Activated T-helper 2 cell treated with anti-CD3 and anti-CD28 coated beads, Interferon-gamma antibody, Interleukin-2, Interleukin-4, amounts not matched to agents 10 μg/mL and 5 μg/mL and 100 μg/mL, durations not matched to agents 14 hours and 24 hours and 36 hours (primary cell): Measurements from ENCODE around the gene USP34. TPM values are rescaled to one million over a fixed set of nuclear protein-coding genes. Genes with fewer than 3 reads are reported as not detected.

Experiments used
- DNase-seq: peaks from one replicate; pipeline ENCODE4 v3.0.0; 2021; ENCODE audit warnings: low spot score
- H3K27ac Mint-ChIP-seq: one replicate; pipeline ENCODE4 v1.8.0; 2021; ENCODE audit warnings: mixed read lengths
- H3K27me3 Mint-ChIP-seq: one replicate; pipeline ENCODE4 v1.8.0; 2021; ENCODE audit warnings: low read depth, mixed read lengths
- H3K36me3 Mint-ChIP-seq: one replicate; pipeline ENCODE4 v1.8.0; 2021; ENCODE audit warnings: low read depth, mixed read lengths
- H3K4me1 Mint-ChIP-seq: one replicate; pipeline ENCODE4 v1.8.0; 2021; ENCODE audit warnings: low read depth, mixed read lengths
- H3K4me3 Mint-ChIP-seq: one replicate; pipeline ENCODE4 v1.8.0; 2021; ENCODE audit warnings: low read depth, mild to moderate bottlenecking, moderate library complexity, mixed read lengths
- H3K9me3 Mint-ChIP-seq: one replicate; pipeline ENCODE4 v1.8.0; 2021; ENCODE audit warnings: mixed read lengths
- intact Hi-C: fragments of 100-400 bp; cut with micrococcal nuclease; formaldehyde crosslinking; loops from one replicate; pipeline ENCODE4 v1.15.1; 2023
- total RNA-seq: library from RNA; stranded (reverse); gene quantifications from 2 replicates; pipeline ENCODE4 v1.2.3, GENCODE V29; 2022

The USP34 gene
- total RNA-seq, 1 donor from 2014 or later = 89.3 TPM

DNA sequence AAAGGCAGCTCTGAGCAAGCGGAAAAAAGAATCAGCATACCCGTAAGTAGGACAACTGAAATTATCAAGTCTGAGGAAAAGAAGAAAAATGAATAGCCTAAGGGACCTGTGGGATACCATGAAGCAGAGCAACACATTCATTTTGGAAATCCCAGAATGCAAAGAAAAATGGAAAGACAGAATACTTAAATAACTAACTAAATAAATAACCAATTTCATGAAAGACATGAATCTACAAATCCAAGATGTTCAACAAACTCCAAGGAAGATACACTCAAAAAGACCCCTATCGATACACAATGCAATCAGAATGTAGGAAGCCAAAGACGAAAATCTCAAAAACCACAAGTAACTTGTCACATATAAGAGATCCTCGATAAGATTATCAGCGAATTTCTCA, 117.0 kb downstream of the USP34 start:
- Mint-ChIP-seq H3K36me3 (peaks cover 79% of the 10 kb centered on the region), H3K27me3 (no peaks in the 10 kb centered on the region), H3K27ac (no peak overlapping the region), H3K4me1 (peaks cover 17% of the 10 kb centered on the region), H3K4me3 (no peak overlapping the region), H3K9me3 (peaks cover 27% of the 10 kb centered on the region)
- DNase-seq = no peak
- intact Hi-C loops = no loop called here

DNA sequence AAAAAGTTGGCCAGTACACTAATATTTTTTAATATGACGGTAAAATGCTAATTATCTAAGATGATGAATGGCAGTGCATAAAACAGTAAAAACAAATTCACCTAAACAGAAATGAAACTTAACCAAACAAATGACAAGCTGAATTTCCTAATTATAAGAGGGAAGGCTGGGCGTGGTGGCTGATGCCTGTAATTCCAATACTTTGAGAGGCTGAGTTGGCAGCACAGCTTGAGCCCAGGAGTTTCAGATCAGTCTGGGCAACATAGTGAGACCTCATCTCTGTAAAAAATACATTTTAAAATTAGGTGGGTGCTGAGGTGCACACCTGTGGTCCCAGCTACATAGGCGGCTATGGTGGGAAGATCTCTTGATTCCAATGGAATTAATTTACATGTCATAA, 120.1 kb downstream of the USP34 start:
- peaks cover 66% of the 10 kb centered on the region for H3K36me3 Mint-ChIP-seq
- no peak overlapping the region for H3K27ac Mint-ChIP-seq
- DNase-seq = no peak
- H3K4me1 Mint-ChIP-seq = peaks cover 3% of the 10 kb centered on the region
- intact Hi-C loops = no loop called here
- H3K9me3 Mint-ChIP-seq = peaks cover 22% of the 10 kb centered on the region
- H3K27me3 Mint-ChIP-seq = no peaks in the 10 kb centered on the region
- H3K4me3 Mint-ChIP-seq = no peak overlapping the region

DNA sequence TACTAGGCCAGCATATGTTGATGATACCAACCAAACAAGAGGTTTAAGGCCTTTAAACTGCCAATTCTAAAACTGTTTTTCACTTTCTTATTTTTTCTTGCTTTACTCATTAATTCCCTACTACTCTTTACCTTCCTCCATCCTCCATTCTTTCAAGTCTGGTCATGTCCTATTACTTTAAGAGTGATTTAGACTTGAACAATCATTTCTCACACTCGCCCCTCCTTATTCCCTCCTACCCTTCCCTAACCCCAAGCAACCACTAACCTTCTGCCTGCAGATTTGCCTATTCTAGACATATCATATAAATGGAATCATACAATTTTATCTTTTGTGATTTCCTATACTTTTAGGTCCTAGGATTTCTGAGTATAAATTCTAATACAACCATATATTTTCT, 127.7 kb downstream of the USP34 start:
- no peak overlapping the region for H3K27ac Mint-ChIP-seq
- H3K27me3 Mint-ChIP-seq = no peaks in the 10 kb centered on the region
- no peaks in the 10 kb centered on the region for H3K9me3 Mint-ChIP-seq
- H3K36me3 Mint-ChIP-seq = peaks cover 77% of the 10 kb centered on the region
- no peak for DNase-seq
- intact Hi-C loops = no loop called here
- no peak overlapping the region for H3K4me3 Mint-ChIP-seq
- H3K4me1 Mint-ChIP-seq = peaks cover 4% of the 10 kb centered on the region

DNA sequence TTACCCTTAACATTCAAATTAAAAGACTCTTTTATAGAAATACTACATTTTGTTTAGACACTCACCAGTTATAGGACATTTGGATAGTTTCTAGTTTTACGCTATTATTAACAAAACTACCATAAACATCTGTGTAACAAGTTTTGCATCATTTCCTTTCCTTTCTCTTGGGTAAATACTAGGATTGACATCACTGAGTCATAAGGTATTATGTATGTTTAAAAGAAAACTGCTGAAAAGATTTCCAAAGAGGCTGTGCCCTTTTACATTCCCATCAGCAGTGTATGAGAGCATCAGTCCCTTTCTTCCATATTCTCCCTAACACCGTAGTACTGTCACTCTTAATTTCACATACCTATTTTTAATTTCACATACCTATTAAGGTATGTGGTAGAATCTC, 130.6 kb downstream of the USP34 start:
- H3K36me3 Mint-ChIP-seq = peaks cover 79% of the 10 kb centered on the region
- no peak overlapping the region for H3K4me3 Mint-ChIP-seq

DNA sequence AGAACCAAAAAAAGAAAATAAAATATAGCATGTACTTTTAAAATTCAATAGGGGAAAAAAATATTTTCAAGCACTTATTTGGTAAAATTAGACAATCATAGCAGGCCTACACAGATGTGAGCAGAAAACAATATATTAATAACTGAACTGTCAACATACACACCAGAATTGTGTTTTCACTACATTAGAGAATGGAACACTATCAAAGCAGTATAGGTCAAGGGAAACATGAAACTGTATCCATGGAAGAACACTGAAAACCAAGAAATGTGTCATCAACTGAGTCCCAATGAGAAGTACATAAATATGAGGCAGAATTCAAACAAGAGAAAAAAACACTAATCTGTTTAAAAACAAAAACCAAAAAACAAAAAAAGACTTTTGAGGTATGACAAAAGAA, 132.4 kb downstream of the USP34 start:
- no peaks in the 10 kb centered on the region for H3K27me3 Mint-ChIP-seq
- intact Hi-C loops = no loop called here
- H3K9me3 Mint-ChIP-seq = no peaks in the 10 kb centered on the region
- H3K4me1 Mint-ChIP-seq = peaks cover 15% of the 10 kb centered on the region
- DNase-seq = no peak
- H3K36me3 Mint-ChIP-seq = peaks cover 72% of the 10 kb centered on the region
- no peak overlapping the region for H3K27ac Mint-ChIP-seq
- no peak overlapping the region for H3K4me3 Mint-ChIP-seq

More for the DNA sequence above, 130.6 kb downstream of the USP34 start:
- intact Hi-C loops = no loop called here
- Mint-ChIP-seq H3K27me3 (no peaks in the 10 kb centered on the region), H3K4me1 (peaks cover 7% of the 10 kb centered on the region), H3K9me3 (no peaks in the 10 kb centered on the region), H3K27ac (no peak overlapping the region)
- no peak for DNase-seq

DNA sequence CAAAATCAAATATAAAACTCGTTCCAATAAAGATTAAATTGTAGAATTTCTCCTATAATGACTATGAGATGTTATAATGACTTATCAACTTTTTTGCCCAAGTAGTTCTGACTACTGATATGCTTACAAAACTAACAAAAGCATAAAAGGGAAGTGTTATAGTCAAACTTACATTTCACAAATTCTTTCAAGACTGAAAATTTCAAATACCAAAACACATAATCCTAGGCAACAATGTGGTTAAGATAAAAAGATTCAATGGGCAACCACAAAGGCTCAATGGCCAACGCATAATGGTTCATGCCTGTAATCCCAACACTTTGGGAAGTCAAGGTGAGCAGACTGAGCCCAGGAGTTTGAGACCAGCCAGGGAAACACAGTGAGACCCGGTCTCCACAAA, 135.7 kb downstream of the USP34 start:
- DNase-seq = no peak
- H3K4me3 Mint-ChIP-seq = no peak overlapping the region
- peaks cover 60% of the 10 kb centered on the region for H3K36me3 Mint-ChIP-seq

DNA sequence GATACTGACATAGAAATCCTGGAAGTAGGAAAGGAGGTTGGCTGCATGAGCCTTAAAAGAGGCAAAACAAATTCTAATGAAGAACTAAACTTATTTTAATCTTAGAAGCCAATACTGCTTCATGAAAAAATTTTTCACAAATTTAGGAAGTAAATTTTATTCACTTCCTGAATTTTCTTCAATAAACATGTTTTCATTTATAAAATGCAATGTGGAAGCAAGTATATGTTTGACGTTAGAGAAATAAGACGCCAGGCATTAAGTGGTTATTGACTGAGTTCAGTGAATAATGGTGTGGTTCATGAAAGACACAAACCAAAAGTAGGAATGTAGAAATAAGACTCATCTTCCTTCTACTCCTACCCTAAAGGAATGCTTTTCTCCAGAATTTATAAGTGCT, 136.4 kb downstream of the USP34 start:
- no peak overlapping the region for H3K27ac Mint-ChIP-seq
- DNase-seq = no peak
- no peaks in the 10 kb centered on the region for H3K9me3 Mint-ChIP-seq
- peaks cover 62% of the 10 kb centered on the region for H3K36me3 Mint-ChIP-seq
- H3K4me3 Mint-ChIP-seq = no peak overlapping the region
- H3K27me3 Mint-ChIP-seq = no peaks in the 10 kb centered on the region
- intact Hi-C loops = no loop called here
- peaks cover 13% of the 10 kb centered on the region for H3K4me1 Mint-ChIP-seq

More for the DNA sequence above, 135.7 kb downstream of the USP34 start:
- Mint-ChIP-seq H3K27ac (no peak overlapping the region), H3K9me3 (no peaks in the 10 kb centered on the region), H3K27me3 (no peaks in the 10 kb centered on the region), H3K4me1 (peaks cover 13% of the 10 kb centered on the region)
- intact Hi-C loops = no loop called here

DNA sequence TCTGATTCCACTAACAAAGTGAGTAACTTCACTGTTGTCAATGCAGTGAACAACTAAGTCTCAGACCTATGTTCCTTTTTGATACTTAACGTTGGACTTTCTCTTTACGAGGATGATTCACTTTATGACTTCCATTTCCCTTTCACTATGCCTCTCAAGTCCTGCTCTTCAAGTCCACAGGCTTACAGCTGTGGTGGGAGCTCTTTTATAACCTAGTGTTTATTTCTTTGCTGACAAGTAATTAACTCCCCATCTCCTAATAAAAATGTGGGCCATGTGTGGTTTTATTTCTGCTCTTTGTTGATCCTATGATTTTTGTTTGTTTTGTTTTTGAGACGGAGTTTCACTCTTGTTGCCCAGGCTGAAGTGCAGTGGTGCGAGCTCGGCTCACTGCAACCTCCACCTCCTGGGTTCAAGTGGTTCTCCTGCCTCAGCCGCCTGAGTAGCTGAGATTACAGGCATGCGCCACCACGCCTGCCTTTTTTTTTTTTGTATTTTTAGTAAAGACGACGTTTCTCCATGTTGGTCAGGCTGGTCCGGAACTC, 142.1 kb downstream of the USP34 start:
- peaks cover 28% of the 10 kb centered on the region for H3K4me1 Mint-ChIP-seq
- intact Hi-C loops = loop anchor here (1.0 to 5.0 kb wide), 2 partner anchors 91 to 209 kb away; partner anchors contain the start of gene XPO1
- no peak for DNase-seq
- H3K9me3 Mint-ChIP-seq = no peaks in the 10 kb centered on the region
- peak overlapping the region; percentile 95 for H3K27ac Mint-ChIP-seq
- no peaks in the 10 kb centered on the region for H3K27me3 Mint-ChIP-seq
- peaks cover 49% of the 10 kb centered on the region for H3K36me3 Mint-ChIP-seq
- peak overlapping the region; percentile 64 for H3K4me3 Mint-ChIP-seq

DNA sequence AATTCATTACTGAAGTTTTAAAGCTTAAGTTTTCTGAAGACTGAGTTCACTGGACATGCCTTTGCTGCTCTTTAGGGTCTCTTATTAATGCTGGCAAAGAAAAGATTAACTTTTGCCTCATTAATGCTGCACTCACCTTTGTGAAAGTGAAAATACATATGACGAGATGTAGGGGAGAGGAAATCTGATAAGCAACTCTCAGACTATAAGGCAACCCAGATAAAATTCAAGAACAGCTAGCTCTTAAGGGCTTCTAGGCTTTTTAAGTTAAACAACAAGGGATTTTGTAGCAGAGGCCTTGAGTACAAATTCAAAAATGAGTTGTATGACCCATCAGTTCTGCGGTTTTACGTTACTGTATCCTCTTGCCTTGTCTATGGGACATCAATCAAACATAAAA, 143.7 kb downstream of the USP34 start:
- intact Hi-C loops = loop anchor here (2.0 to 5.0 kb wide), 2 partner anchors 42 to 210 kb away; partner anchors contain the start of gene XPO1
- DNase-seq = no peak
- H3K27ac Mint-ChIP-seq = peak overlapping the region; percentile 79
- H3K36me3 Mint-ChIP-seq = peaks cover 49% of the 10 kb centered on the region
- H3K27me3 Mint-ChIP-seq = no peaks in the 10 kb centered on the region
- peaks cover 26% of the 10 kb centered on the region for H3K4me1 Mint-ChIP-seq
- H3K4me3 Mint-ChIP-seq = no peak overlapping the region
- H3K9me3 Mint-ChIP-seq = no peaks in the 10 kb centered on the region

DNA sequence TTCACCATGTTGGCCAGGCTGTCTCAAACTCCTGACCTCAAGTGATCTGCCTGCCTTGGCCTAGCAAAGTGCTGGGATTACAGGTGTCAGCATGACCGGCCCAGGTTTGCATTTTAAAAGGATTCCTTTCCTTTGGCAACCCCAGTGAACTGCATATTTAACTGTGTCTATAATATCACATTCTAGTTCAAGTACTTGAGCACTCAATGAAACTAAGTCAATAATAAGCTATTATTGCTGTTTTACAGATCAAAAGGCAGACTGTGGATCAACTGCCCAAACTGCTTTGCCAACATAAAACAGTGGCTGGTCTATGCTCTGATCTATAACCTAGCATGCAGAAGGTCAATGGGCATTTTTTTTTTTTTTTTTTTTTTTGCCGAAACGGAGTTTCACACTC, 144.5 kb downstream of the USP34 start:
- no peak for DNase-seq
- Mint-ChIP-seq H3K27ac (no peak overlapping the region), H3K36me3 (peaks cover 49% of the 10 kb centered on the region), H3K9me3 (no peaks in the 10 kb centered on the region), H3K4me3 (no peak overlapping the region), H3K4me1 (peaks cover 26% of the 10 kb centered on the region), H3K27me3 (no peaks in the 10 kb centered on the region)
- intact Hi-C loops = loop anchor here (2.0 to 5.0 kb wide), 2 partner anchors 42 to 211 kb away; partner anchors contain the start of gene XPO1

DNA sequence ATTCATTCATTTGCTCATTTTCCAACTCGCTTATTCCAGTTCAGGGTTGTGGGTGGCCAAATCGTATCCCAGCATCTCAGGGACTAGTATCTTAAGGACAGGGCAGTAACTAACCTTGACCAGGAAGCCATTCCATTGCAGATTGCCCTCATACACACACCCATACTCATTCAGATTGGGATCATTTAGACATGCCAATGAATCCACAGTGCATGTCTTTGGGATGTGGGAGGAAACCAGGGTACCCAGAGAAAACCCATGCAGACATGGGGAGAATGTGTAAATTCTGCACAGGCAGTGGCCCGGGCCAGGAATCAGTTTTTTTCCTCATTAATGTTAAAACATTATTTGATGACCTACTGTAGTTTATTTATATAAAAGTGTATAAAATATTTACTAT, 150.7 kb downstream of the USP34 start:
- no peak overlapping the region for H3K4me3 Mint-ChIP-seq
- no peak for DNase-seq
- H3K27me3 Mint-ChIP-seq = no peaks in the 10 kb centered on the region
- no peak overlapping the region for H3K27ac Mint-ChIP-seq
- peaks cover 35% of the 10 kb centered on the region for H3K36me3 Mint-ChIP-seq
- H3K4me1 Mint-ChIP-seq = no peaks in the 10 kb centered on the region
- intact Hi-C loops = no loop called here
- no peaks in the 10 kb centered on the region for H3K9me3 Mint-ChIP-seq

DNA sequence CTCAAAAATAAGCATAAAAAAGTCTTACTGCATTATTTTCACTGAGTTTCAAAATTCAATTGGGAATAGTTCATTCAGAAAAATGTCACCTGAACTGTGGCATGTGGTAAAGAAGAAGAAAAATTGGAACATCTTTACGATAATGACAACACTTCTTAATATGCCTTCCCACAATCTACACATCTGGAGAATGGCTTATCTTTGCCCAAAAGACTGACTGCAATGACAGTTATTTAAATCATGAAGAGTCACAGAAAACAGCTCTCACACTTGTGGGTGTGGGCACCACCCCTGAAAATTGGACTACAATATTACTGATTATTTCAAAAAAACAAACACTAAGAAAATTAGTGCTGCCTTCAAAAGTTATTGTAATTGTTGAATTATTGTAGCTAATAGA, 152.3 kb downstream of the USP34 start:
- peaks cover 4% of the 10 kb centered on the region for H3K4me1 Mint-ChIP-seq
- intact Hi-C loops = no loop called here
- H3K4me3 Mint-ChIP-seq = no peak overlapping the region
- no peaks in the 10 kb centered on the region for H3K27me3 Mint-ChIP-seq
- H3K27ac Mint-ChIP-seq = no peak overlapping the region
- no peaks in the 10 kb centered on the region for H3K9me3 Mint-ChIP-seq
- peaks cover 30% of the 10 kb centered on the region for H3K36me3 Mint-ChIP-seq
- no peak for DNase-seq

DNA sequence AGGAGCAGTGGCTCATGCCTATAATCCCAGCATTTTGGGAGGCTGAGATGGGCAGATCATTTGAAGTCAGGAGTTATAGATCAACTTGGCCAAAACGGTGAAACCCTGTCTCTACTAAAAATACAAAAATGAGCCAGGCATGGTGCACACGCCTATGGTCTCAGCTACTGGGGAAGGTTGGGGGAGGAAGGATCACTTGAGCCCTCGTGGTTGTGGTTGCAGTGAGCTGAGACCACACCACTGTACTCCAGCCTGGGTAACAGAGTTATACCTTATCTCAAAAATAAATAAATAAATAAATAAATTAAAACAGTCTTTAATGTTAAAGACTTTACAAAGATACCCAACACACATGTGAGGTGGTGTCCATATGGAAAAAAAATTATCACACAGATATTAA, 174.9 kb downstream of the USP34 start:
- intact Hi-C loops = no loop called here
- DNase-seq = no peak
- Mint-ChIP-seq H3K9me3 (no peaks in the 10 kb centered on the region), H3K4me1 (peaks cover 14% of the 10 kb centered on the region), H3K27me3 (no peaks in the 10 kb centered on the region), H3K36me3 (peaks cover 63% of the 10 kb centered on the region), H3K4me3 (no peak overlapping the region), H3K27ac (no peak overlapping the region)
